GM12892 (cell line): Measurements from ENCODE around the gene IFI27.

Experiments used
- DNase-seq: peaks from one replicate; pipeline ENCODE4 v3.0.0; 2011; ENCODE audit not compliant: insufficient read length
- FAIRE-seq: peaks from 2 replicates; lab custom pipeline; 2011; peaks lifted over from hg19 to GRCh38; lab: Jason Lieb, UNC
- POLR2A ChIP-seq: IDR thresholded peaks from 2 replicates; pipeline ENCODE4 v1.6.1; 2011; ENCODE audit warnings: low read depth, low read length, control low read depth
- POLR2AphosphoS5 ChIP-seq: IDR thresholded peaks from 2 replicates; pipeline ENCODE4 v1.6.1; 2011; ENCODE audit warnings: low read depth, low read length, control low read depth
- TAF1 ChIP-seq: IDR thresholded peaks from 2 replicates; pipeline ENCODE4 v1.6.1; 2011; ENCODE audit warnings: low read depth, mild to moderate bottlenecking, control low read depth, low read length, borderline replicate concordance

IFI27 gene

GRCh38 chr14:94164685-94165431 lies 54.3 kb downstream of the IFI27 start:
- no peak for TF ChIP-seq POLR2AphosphoS5
- TF ChIP-seq TAF1 = no peak
- TF ChIP-seq POLR2A = no peak
- FAIRE-seq (no peak), DNase-seq (no peak)

GRCh38 chr14:94165744-94166143 lies 55.2 kb downstream of the IFI27 start:
- TF ChIP-seq POLR2AphosphoS5 (no peak), POLR2A (no peak), TAF1 (no peak)
- DNase-seq (no peak), FAIRE-seq (no peak)
